ENCODE measurements around the gene AKAP13. TPM values are rescaled to one million over a fixed set of nuclear protein-coding genes. Genes with fewer than 3 reads are reported as not detected.

The AKAP13 gene
- polyA plus RNA-seq, 2 of the 4 experiments (the other 2 are of a cell fraction), result 20.4 to 28.8 TPM

DNA sequence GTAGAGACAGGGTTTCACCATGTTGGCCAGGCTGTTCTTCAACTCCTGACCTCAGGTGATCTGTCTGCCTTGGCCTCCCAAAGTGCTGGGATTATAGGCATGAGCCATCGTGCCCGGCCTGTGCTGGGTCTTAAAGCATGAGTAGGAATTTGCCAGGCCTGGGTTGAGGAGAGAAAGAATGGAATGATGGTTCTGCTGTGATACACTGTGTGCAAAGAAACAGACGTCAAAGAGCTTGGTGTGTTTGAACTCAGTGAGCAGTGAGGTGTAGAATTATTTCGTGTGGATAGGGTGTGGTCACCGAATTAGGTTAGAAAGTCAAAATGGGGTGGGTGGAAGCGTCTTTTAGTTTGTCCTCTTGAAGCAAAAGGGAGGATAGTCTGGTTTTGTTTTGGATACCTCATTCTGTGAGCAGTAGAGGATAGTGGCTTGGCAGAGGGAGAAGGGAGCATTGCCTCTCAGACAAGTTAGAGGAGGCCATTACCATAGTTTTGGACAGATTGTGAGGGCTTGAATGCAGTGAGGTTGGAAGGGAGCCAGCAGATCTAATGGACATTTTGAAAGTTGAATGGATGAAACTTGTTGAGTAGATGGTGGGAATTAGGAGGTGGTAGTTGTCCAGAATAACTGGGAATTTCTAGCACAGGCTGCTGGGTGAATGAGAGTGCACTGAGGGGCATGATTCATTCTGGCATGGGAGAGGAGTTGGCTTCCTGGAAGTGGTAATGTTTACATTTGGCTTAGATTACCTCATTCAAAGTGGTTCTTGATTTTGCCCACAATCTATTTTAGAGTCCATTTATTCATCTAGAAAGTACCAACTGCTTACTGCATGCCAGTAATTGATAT is 27.2 kb downstream of the AKAP13 start:
- peak overlapping the region; percentile 52 to 77 for H3K27ac ChIP-seq
- ATAC-seq (peak; percentile 88 to 89), FAIRE-seq (no peak), DNase-seq (ENCODE audit: low read depth in 1 of 2, low spot score in 1 of 2) (peak; percentile 75 to 84)
- no peak overlapping the region for H3K4me3 ChIP-seq
- H3K4me1 ChIP-seq, result peaks cover 68% of the 10 kb centered on the region
- 82% methylated on average over 6 of the region's 6 CpGs for WGBS (ENCODE audit: missing lambda C conversion rate)
- peak overlapping the region; percentile 50 for H3K4me2 ChIP-seq
- H3K9me3 ChIP-seq, result no peaks in the 10 kb centered on the region
- ChIA-PET POLR2A (no interaction called here), CTCF (interaction anchor here (0.7 to 15.1 kb wide), 5 partner anchors 46 to 173 kb away, joined by 3 to 247 read pairs (median 4); no protein-coding TSS in a partner anchor)
- TF ChIP-seq JUN (IDR thresholded peaks at IDR 0.05), result 0 out of 5 replicates have a peak, but pooled peaks of 1 of the 2 experiments have one; percentile 5
- TF ChIP-seq RFX5 (IDR thresholded peaks at IDR 0.05), result no peak
- TF ChIP-seq HOXB13 (CRISPR knock-in tag; IDR thresholded peaks at IDR 0.05; ENCODE audit: low read depth), result no peak
- TF ChIP-seq, protein P1, sequence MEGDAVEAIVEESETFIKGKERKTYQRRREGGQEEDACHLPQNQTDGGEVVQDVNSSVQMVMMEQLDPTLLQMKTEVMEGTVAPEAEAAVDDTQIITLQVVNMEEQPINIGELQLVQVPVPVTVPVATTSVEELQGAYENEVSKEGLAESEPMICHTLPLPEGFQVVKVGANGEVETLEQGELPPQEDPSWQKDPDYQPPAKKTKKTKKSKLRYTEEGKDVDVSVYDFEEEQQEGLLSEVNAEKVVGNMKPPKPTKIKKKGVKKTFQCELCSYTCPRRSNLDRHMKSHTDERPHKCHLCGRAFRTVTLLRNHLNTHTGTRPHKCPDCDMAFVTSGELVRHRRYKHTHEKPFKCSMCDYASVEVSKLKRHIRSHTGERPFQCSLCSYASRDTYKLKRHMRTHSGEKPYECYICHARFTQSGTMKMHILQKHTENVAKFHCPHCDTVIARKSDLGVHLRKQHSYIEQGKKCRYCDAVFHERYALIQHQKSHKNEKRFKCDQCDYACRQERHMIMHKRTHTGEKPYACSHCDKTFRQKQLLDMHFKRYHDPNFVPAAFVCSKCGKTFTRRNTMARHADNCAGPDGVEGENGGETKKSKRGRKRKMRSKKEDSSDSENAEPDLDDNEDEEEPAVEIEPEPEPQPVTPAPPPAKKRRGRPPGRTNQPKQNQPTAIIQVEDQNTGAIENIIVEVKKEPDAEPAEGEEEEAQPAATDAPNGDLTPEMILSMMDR (IDR thresholded peaks at IDR 0.05), result no peak
- no peak for TF ChIP-seq CBX2 (IDR thresholded peaks at IDR 0.05; ENCODE audit: borderline replicate concordance, low read depth)
- no peak for TF ChIP-seq HDAC2 (IDR thresholded peaks at IDR 0.05)
- no peak for TF ChIP-seq NPAS2 (CRISPR knock-in tag; IDR thresholded peaks at IDR 0.05; ENCODE audit: borderline replicate concordance)
- no peak for TF ChIP-seq BHLHE40 (IDR thresholded peaks at IDR 0.05; ENCODE audit: low read depth, low read length)
- no peak for TF ChIP-seq NFE2L2 (conservative IDR thresholded peaks at IDR 0.05; ENCODE audit: low read length)
- TF ChIP-seq, protein P2, sequence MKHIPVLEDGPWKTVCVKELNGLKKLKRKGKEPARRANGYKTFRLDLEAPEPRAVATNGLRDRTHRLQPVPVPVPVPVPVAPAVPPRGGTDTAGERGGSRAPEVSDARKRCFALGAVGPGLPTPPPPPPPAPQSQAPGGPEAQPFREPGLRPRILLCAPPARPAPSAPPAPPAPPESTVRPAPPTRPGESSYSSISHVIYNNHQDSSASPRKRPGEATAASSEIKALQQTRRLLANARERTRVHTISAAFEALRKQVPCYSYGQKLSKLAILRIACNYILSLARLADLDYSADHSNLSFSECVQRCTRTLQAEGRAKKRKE (CRISPR knock-in tag; IDR thresholded peaks at IDR 0.05; ENCODE audit: low read depth), result no peak
- no peak for TF ChIP-seq POLR2AphosphoS2 (conservative IDR thresholded peaks at IDR 0.05; ENCODE audit: low read length)
- TF ChIP-seq PBX3 (IDR thresholded peaks at IDR 0.05), result no peak
- TF ChIP-seq MAZ (IDR thresholded peaks at IDR 0.05; ENCODE audit: borderline replicate concordance, low read depth, low read length), result no peak
- peak; percentile 44; the same call in 1 of the 2 replicates for TF ChIP-seq FOXS1 (CRISPR knock-in tag; IDR thresholded peaks at IDR 0.05)
- TF ChIP-seq HOXA7 (CRISPR knock-in tag; IDR thresholded peaks at IDR 0.05), result no peak
- no peak for TF ChIP-seq ZC3H11A (IDR thresholded peaks at IDR 0.05)
- no peak for TF ChIP-seq ZFP36 (IDR thresholded peaks at IDR 0.05; ENCODE audit: borderline replicate concordance, partially characterized antibody)
- TF ChIP-seq FOSB (CRISPR knock-in tag; IDR thresholded peaks at IDR 0.05), result no peak
- peak in 1 of 2 experiments; percentile 28; a peak in 1 of 4 replicates for TF ChIP-seq CEBPB (IDR thresholded peaks at IDR 0.05)
- TF ChIP-seq KDM1A (IDR thresholded peaks at IDR 0.05; ENCODE audit: low read depth), result no peak
- TF ChIP-seq TP53 (CRISPR knock-in tag; IDR thresholded peaks at IDR 0.05), result no peak
- peak; percentile 20; the same call in 1 of the 2 replicates for TF ChIP-seq JUNB (IDR thresholded peaks at IDR 0.05)
- TF ChIP-seq MAX (IDR thresholded peaks at IDR 0.05), result peak; percentile 38; the same call in 1 of the 2 replicates
- no peak for TF ChIP-seq EHMT2 (IDR thresholded peaks at IDR 0.05; ENCODE audit: low read depth)
- no peak for TF ChIP-seq RAD21 (conservative IDR thresholded peaks at IDR 0.05 in 1 of 2, IDR thresholded peaks at IDR 0.05 in 1 of 2)
- TF ChIP-seq TFCP2L1 (CRISPR knock-in tag; IDR thresholded peaks at IDR 0.05), result no peak
- no peak for TF ChIP-seq RCOR1 (IDR thresholded peaks at IDR 0.05; ENCODE audit: low read depth, low read length)
- TF ChIP-seq ESRRA (IDR thresholded peaks at IDR 0.05; ENCODE audit: borderline replicate concordance, low read length), result no peak
- no peak for TF ChIP-seq ZNF302 (CRISPR knock-in tag; IDR thresholded peaks at IDR 0.05)
- TF ChIP-seq HEYL (CRISPR knock-in tag; IDR thresholded peaks at IDR 0.05), result no peak
- no peak for TF ChIP-seq USF2 (IDR thresholded peaks at IDR 0.05)
- TF ChIP-seq CHD4 (IDR thresholded peaks at IDR 0.05; ENCODE audit: borderline replicate concordance), result no peak
- TF ChIP-seq, protein P3, sequence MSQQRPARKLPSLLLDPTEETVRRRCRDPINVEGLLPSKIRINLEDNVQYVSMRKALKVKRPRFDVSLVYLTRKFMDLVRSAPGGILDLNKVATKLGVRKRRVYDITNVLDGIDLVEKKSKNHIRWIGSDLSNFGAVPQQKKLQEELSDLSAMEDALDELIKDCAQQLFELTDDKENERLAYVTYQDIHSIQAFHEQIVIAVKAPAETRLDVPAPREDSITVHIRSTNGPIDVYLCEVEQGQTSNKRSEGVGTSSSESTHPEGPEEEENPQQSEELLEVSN (IDR thresholded peaks at IDR 0.05; ENCODE audit: borderline replicate concordance, low read depth), result no peak
- no peak for TF ChIP-seq EP300 (IDR thresholded peaks at IDR 0.05)
- TF ChIP-seq ZSCAN20 (CRISPR knock-in tag; IDR thresholded peaks at IDR 0.05), result no peak
- no peak for TF ChIP-seq CBX8 (IDR thresholded peaks at IDR 0.05)
